Endodermal cell (in vitro differentiated cells): ENCODE data around the gene PSMD5. TPM values are rescaled to one million over a fixed set of nuclear protein-coding genes. Genes with fewer than 3 reads are reported as not detected.

Experiments
- DNase-seq: peaks from one replicate; pipeline ENCODE4 v3.0.0-alpha.2; 2017
- H3K27ac ChIP-seq: 2 replicates; pipeline ENCODE4 v1.5.1; 2013; ENCODE audit warnings: mild to moderate bottlenecking, low read depth, low read length, moderate library complexity
- H3K27me3 ChIP-seq: 2 replicates; pipeline ENCODE4 v1.6.1; 2013; ENCODE audit warnings: mild to moderate bottlenecking, low read length, moderate library complexity; ENCODE audit not compliant: insufficient read depth, control insufficient read depth, poor library complexity, severe bottlenecking
- H3K36me3 ChIP-seq: 2 replicates; pipeline ENCODE4 v1.7.0; 2013; ENCODE audit warnings: mild to moderate bottlenecking, low read length, moderate library complexity; ENCODE audit not compliant: control insufficient read depth, insufficient read depth
- H3K4me1 ChIP-seq: one replicate; pipeline ENCODE4 v1.7.0; 2013; ENCODE audit warnings: low read length; ENCODE audit not compliant: control insufficient read depth, insufficient read depth
- H3K4me3 ChIP-seq: 2 replicates; pipeline ENCODE4 v1.5.1; 2013; ENCODE audit warnings: mild to moderate bottlenecking, low read length, moderate library complexity
- H3K9ac ChIP-seq: 2 replicates; pipeline ENCODE4 v1.6.1; 2013; ENCODE audit warnings: mild to moderate bottlenecking, low read length, moderate library complexity; ENCODE audit not compliant: poor library complexity, severe bottlenecking; ENCODE audit errors: extremely low read depth
- H3K9me3 ChIP-seq: 2 replicates; pipeline ENCODE4 v1.6.1; 2013; ENCODE audit warnings: mild to moderate bottlenecking, low read length, moderate library complexity; ENCODE audit not compliant: control insufficient read depth
- H3K27ac Mint-ChIP-seq: 2 replicates; pipeline ENCODE4 v1.8.0; 2020; ENCODE audit warnings: mixed read lengths
- H3K27me3 Mint-ChIP-seq: 2 replicates; pipeline ENCODE4 v1.8.0; 2021; ENCODE audit warnings: mild to moderate bottlenecking, mixed read lengths; ENCODE audit not compliant: insufficient read depth
- H3K36me3 Mint-ChIP-seq: 2 replicates; pipeline ENCODE4 v1.8.0; 2020; ENCODE audit warnings: low read depth, mixed read lengths
- H3K4me1 Mint-ChIP-seq: 2 replicates; pipeline ENCODE4 v1.8.0; 2020; ENCODE audit warnings: mixed read lengths
- H3K4me3 Mint-ChIP-seq: 2 replicates; pipeline ENCODE4 v1.8.0; 2020; ENCODE audit warnings: mild to moderate bottlenecking, moderate library complexity, mixed read lengths
- H3K9me3 Mint-ChIP-seq: 2 replicates; pipeline ENCODE4 v1.8.0; 2020; ENCODE audit warnings: mild to moderate bottlenecking, mixed read lengths
- CTCF ChIP-seq: fragments of 200-600 bp; sonication (generic); conservative IDR thresholded peaks from 2 replicates; pipeline ENCODE4 v1.5.0; 2021; ENCODE audit warnings: antibody characterized with exemption, mild to moderate bottlenecking
- WGBS, 2 experiments: methylation state at CpG; one replicate each; pipeline versions ENCODE4 v1.1.5 to v1.1.7; 2013; ENCODE audit warnings: missing lambda C conversion rate in 2 of 2, mixed read lengths in 1 of 2; ENCODE audit not compliant: insufficient coverage in 1 of 2, insufficient read length in 1 of 2; 5-methylcytosine and 5-hydroxymethylcytosine counted together
- total RNA-seq, 2 donors: library from RNA; stranded (reverse); fragmentation: NEBNext Ultra II Directional in 1 of 2; extraction: Animal tissue kit (Norgen Biotek cat#: 25700) in 1 of 2; gene quantifications; 2 replicates in 1 of 2; 3 replicates in 1 of 2; pipeline ENCODE4 v1.2.1, GENCODE V29; 2021

Gene PSMD5
- total RNA-seq, 2 donors from 2014 or later: 21.8 to 52.7 TPM

- H3K9me3 ChIP-seq: no peaks in the 10 kb centered on the region
- WGBS, 2 experiments: 95 to 96% methylated on average over 5 of the region's 5 CpGs
- Mint-ChIP-seq H3K4me1 (peaks cover 6% of the 10 kb centered on the region), H3K36me3 (peaks cover 66% of the 10 kb centered on the region), H3K27ac (no peak overlapping the region), H3K27me3 (no peaks in the 10 kb centered on the region), H3K4me3 (no peak overlapping the region), H3K9me3 (no peaks in the 10 kb centered on the region)
- H3K4me1 ChIP-seq: peaks cover 4% of the 10 kb centered on the region
- H3K27ac ChIP-seq: no peak overlapping the region
- peaks cover 74% of the 10 kb centered on the region for H3K36me3 ChIP-seq
- H3K4me3 ChIP-seq: no peak overlapping the region
- TF ChIP-seq CTCF: no peak
- no peaks in the 10 kb centered on the region for H3K27me3 ChIP-seq
- no peak for DNase-seq
- H3K9ac ChIP-seq: no peak overlapping the region
Observed at GRCh38 chr9:120777229-120777628, 65.5 kb downstream of the PSMD5 start.

- Histone ChIP-seq H3K27me3 (no peaks in the 10 kb centered on the region), H3K36me3 (peaks cover 75% of the 10 kb centered on the region), H3K4me1 (peaks cover 4% of the 10 kb centered on the region), H3K27ac (no peak overlapping the region), H3K4me3 (no peak overlapping the region), H3K9ac (no peak overlapping the region), H3K9me3 (no peaks in the 10 kb centered on the region)
- 92 to 98% methylated on average over 1 of the region's 1 CpG for WGBS, 2 experiments
- Mint-ChIP-seq H3K27me3 (no peaks in the 10 kb centered on the region), H3K36me3 (peaks cover 69% of the 10 kb centered on the region), H3K4me1 (peaks cover 6% of the 10 kb centered on the region), H3K27ac (no peak overlapping the region), H3K4me3 (no peak overlapping the region), H3K9me3 (no peaks in the 10 kb centered on the region)
- DNase-seq: no peak
- TF ChIP-seq CTCF: no peak
Observed at GRCh38 chr9:120776788-120777187, 65.9 kb downstream of the PSMD5 start.

- H3K27ac ChIP-seq: no peak overlapping the region
Observed at GRCh38 chr9:120775859-120776258, 66.9 kb downstream of the PSMD5 start.

More at GRCh38 chr9:120775859-120776258, 66.9 kb downstream of the PSMD5 start:
- Mint-ChIP-seq H3K27me3 (no peaks in the 10 kb centered on the region), H3K4me1 (peaks cover 6% of the 10 kb centered on the region), H3K4me3 (no peak overlapping the region), H3K27ac (peak overlapping the region; percentile 22), H3K9me3 (no peaks in the 10 kb centered on the region), H3K36me3 (peaks cover 73% of the 10 kb centered on the region)
- Histone ChIP-seq H3K27me3 (no peaks in the 10 kb centered on the region), H3K9me3 (no peaks in the 10 kb centered on the region), H3K4me1 (peaks cover 4% of the 10 kb centered on the region), H3K4me3 (no peak overlapping the region), H3K36me3 (peaks cover 76% of the 10 kb centered on the region), H3K9ac (no peak overlapping the region)
- DNase-seq: no peak
- TF ChIP-seq CTCF: no peak
- WGBS, 2 experiments: 94 to 95% methylated on average over 5 of the region's 5 CpGs
